Pericardium fibroblast (primary cell): ENCODE measurements around the gene PARVA. TPM values are rescaled to one million over a fixed set of nuclear protein-coding genes. Genes with fewer than 3 reads are reported as not detected.

Experiments
- total RNA-seq: library from RNA; depleted of rRNA; stranded (reverse); fragments of >200 nt; gene quantifications from 2 replicates; pipeline ENCODE4 v1.2.3, GENCODE V29; 2015

The PARVA gene, protein sequence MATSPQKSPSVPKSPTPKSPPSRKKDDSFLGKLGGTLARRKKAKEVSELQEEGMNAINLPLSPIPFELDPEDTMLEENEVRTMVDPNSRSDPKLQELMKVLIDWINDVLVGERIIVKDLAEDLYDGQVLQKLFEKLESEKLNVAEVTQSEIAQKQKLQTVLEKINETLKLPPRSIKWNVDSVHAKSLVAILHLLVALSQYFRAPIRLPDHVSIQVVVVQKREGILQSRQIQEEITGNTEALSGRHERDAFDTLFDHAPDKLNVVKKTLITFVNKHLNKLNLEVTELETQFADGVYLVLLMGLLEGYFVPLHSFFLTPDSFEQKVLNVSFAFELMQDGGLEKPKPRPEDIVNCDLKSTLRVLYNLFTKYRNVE
- 50.7 and 72.2 TPM in 2 replicates for total RNA-seq

DNA sequence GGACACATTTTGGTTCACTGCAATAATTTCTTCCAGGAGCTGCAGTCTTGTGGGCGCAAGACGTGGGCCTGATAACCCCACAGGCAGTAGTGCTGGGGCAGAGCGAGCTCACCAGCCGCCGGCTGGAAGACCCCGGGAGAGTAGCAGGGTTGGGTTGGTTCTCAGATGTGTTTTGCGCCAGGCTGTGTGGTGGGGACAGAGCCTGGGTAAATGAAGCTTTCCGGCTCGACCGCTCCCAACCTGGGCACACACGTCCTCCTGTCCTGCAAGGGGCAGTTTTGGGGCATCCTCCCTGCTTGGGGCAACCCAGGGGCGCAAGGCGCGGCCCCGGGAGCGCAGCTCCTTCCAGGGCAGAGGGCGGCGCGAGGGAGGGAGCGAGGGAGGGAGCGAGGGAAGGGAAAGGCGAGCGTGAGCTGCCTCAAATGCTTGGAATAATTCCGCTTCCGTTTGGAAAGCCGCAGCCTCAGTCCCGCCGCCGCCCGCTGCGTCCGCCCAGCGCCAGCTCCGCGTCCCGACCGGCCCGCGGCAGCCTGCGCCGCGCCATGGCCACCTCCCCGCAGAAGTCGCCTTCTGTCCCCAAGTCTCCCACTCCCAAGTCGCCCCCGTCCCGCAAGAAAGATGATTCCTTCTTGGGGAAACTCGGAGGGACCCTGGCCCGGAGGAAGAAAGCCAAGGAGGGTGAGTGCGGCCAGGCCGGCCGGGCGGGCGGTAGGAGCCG lies at the start of gene PARVA:
PARVA (plus strand) TSS at position 466 of the 718 bp plus-strand sequence; CDS start at position 543, 77 bp downstream.

